Stimulated activated CD8-positive, alpha-beta memory T cell treated with anti-CD3 and anti-CD28 coated beads, Interleukin-4, amount 100 ng/mL, for 48 hours (primary cell): ENCODE results near the gene XAF1.
"Not testable (repeated sequence)": the region's sequence is repeated elsewhere in the genome, so short reads cannot be mapped to it uniquely, and the experiment has no call there.

Source experiments
- DNase-seq: peaks from one replicate; pipeline ENCODE4 v3.0.0-alpha.2; 2020

XAF1 gene

DNA sequence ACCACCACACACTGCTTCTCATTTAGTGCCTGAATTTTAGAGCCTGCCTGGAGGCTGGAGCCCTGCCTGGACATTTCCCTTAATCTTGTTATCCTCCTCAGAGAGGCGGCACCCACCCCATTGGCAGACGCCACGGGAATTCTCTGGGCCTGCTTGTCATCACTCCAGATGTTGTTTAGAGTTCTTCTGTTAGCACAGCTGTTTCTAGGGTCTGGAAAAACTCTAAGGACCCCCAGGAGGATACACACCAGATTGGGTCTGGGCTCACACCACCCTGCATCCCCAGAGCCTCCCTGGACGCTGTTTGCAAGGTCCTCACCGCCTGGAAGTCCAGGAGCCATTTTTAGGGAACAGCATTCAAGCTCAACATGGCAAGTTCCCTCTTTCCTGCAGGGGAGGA lies 565 bp upstream of the XAF1 start:
- no peak for DNase-seq

DNA sequence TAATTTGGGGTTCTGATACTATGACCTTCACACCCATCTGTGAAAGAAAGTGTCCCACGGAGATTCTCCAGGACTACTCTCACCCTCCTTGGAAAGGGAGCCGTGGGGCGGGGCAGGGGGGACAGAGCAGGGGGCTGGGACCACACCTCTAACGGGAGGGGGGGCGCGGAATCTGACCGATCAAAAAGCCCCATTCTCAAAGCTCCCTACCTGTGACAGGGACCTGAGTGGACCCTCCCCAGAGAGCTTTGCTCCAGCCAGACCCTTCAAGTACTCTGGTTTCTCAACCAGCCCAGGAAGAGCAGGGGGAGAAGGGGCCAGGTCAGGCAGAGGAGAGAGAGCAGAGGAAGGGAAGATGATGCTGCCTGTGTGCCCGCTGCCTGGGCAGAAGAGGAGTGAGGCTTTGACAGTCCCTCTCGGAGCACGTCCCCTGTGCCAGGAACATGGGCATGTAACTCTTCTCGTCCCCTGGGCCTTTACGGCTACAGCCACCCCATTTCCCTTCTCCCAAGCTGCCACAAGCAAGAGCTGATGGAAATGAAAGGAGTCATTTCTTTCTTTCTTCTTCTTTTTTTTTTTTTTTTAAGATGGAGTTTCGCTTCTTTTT lies 682 bp downstream of the XAF1 start:
- DNase-seq: no peak

DNA sequence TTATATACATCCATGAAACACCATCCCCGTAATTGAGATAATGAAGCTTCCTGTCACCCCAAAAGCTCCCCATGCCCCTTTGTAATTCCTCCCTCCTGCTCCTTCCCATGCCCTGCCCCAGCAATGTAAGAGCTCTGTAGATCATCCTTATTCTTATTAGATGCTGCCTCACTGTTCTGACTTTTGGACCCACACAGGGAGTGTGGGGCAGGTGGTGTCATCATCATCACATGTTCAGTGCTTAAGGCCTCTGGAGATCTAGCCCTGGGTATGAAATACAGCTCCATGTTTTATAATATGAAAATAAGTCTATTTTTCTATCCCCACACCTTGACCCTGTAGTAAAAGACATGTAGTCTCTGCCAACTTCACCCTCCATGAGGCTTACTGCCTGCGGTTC lies 1.9 kb downstream of the XAF1 start:
- no peak for DNase-seq

DNA sequence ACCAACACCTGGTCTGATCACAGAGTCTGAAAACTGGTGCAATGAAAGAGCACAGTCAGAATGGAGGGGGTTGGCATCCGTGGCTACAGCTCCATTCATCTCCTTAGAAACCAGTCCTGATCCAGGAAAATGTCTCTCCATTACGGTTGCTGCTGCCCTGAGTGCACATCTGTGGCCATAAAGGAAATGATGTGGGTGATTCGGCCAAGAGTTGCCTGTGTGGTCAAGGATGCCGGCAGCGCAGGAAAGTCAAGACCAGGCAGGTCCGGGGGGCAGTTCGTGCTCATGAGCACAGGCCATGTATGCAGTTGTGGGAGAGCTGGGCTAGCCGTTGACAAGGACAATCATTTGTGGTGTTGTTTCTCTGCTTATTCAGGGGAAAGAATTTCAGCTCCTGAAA lies 5.9 kb downstream of the XAF1 start:
- DNase-seq: no peak

DNA sequence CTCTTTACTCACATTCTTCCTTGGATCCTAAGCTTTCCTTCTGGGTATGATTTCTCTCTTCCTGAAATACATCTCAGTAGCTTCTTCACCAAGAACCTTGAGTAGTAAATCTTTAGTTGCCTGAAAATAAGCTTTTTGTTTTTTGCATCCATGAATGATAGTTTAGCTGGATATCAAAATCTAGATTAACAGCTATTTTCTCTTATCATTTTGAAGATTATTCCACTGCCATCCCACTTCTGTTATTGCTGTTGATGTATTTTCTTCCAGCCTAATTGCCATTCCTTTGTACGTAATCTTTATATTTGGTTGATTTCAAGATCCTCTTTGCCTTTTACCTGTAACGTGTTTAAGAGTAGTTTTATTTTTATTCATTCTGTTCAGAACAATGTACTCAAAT lies 12.6 kb downstream of the XAF1 start:
- DNase-seq: no peak

DNA sequence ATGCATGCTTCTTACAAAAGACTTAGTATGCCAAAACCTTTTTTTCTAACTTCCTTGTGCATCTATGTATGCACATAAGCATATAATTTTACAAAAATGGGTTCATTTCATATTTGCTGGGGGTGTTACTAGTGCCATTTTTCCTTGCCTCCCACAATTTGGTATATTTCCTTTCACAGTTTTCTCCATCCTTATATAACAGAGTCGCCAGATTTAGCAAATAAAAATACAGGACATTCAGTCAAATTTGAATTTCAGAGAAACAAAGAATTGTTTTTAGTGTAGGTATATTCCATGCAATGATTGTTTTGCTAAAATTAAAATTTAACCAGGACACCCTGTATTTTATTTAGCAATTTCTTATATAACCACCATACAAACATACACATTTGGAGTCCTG lies 16.2 kb downstream of the XAF1 start:
- DNase-seq: no peak

DNA sequence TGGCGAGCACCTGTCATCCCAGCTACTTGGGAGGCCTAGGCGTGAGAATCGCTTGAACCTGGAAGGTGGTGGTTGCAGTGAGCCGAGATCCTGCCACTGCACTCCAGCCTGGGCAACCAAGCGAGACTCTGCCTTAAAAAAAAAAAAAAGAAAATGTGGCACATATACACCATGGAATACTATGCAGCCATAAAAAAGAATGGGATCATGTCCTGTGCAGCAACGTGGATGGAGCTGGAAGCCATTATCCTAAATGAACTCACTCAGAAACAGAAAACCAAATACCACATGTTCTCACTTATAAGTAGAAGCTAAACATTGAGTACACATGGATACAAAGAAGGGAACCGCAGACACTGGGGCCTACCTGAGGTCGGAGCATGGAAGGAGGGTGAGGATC lies 19.1 kb downstream of the XAF1 start:
- DNase-seq: not testable (repeated sequence)

DNA sequence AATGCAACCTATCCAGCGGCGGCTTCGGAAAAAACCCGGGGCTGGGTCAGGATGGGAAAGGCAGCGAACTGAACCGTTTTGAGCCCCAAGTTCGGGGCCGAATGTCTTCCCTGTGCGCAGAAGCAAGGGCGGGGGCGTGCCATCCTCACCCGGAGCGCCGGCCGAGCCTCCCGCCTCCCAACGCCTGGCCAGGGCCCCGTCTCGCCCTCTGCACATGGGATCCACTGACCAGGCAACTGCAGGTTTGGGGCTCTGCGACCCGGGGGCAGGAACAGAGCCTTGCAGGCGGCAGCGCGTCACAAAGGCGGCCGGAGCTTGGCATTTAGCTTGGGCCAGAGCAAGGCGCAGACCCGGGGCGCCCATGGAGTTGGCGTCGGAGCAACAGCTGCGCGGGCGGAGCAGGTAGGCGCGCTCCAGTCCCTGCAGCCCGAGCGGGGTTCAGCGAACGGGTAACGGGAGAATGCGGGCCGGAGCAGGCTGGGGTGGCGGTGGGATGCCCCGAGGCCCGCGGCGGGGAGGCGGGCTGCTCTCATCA lies 20.1 kb downstream of the XAF1 start, which contains the start of gene FBXO39:
Gene FBXO39, plus strand, starts transcription at position 345 of the 535 bp plus-strand sequence. CDS start 3,654 bp downstream, outside the sequence.
- DNase-seq: no peak

DNA sequence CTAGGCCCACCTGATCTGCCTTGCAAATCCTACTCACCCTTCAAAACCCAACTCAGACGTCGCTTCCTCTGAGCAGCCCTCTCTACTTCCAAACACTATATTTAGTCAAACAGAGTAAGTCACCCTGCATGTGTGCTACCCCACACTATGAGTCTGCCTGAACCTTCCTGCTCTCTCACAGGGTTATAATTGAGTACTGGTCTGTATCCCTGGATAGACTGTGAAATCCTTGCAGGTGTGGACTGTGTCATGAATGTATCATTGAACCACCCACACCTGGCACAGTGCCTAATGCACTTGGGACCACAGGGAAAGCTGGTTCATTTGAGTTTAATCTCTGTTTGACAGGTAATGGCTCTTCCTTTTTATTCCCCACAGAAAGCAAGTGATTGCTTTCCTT lies 23.6 kb downstream of the XAF1 start:
- DNase-seq: no peak

DNA sequence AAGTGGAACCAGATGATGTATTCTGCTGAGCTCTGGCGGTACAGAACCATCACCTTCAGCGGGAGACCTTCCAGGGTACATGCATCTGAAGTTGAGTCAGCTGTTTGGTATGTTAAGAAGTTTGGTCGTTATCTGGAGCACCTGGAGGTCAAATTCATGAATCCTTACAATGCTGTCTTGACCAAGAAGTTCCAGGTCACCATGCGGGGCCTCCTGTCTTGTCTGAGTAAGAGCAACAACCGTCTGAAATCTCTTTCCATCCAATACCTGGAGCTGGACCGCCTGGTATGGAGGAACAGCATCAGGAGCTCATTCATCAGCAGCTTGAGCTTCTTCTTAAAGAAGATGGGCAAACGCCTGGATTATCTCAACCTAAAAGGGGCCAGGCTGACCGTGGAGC lies 24.2 kb downstream of the XAF1 start:
- DNase-seq: no peak

DNA sequence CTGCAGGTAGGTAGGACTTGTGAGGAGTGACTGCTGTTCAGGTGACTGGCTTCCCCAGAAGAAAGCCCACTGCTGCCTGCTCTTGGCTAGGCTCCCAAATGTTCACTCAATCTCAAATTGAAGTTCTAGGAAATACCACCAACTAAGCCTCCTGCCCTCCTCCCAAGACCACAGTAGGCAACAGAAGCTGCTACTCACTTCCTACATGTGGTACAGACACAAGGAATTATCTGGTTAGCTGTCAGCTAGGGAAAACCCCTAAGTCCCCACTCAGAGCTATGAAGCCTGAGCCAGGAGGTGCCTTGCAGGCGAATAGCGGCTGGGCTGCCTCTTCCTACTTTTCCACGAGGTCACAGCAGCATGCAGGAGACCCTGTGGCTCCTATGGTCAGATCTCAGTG lies 25.0 kb downstream of the XAF1 start:
- no peak for DNase-seq

DNA sequence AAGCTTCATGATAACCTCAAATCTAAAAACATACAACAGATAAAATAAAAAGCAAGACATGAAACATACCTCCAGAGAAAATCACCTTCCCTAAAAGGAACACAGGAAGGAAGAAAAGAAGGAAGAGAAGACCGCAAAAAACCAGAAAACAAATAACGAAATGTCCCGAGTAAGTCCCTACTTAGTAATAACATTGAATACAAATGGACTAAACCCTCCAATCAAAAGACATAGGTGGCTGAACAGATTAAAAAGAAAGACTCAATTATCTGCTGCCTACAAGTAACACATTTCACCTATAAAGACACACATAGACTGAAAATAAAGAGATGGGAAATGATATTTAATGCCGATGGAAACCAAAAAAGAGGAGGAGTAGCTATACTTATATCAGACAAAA lies 26.4 kb downstream of the XAF1 start:
- DNase-seq: no peak

DNA sequence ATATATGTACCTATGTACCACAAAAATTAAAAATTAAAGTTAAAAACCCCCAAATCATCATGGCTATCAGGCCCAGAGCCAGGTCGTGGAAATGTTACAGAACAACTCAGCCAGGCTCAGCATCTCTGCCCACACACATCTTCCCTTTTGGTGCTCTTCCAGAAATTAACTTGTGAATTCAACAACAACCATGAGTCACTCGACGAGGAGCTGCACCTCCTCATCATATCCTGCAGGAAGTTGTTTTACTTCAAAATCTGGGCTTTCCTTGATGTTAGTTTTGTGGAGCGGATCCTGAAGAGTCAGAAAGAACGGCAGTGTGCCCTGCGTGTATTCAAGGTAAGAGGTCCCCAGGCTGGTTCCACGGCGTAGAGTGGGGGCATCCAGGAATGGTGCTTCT lies 30.8 kb downstream of the XAF1 start:
- DNase-seq: no peak

DNA sequence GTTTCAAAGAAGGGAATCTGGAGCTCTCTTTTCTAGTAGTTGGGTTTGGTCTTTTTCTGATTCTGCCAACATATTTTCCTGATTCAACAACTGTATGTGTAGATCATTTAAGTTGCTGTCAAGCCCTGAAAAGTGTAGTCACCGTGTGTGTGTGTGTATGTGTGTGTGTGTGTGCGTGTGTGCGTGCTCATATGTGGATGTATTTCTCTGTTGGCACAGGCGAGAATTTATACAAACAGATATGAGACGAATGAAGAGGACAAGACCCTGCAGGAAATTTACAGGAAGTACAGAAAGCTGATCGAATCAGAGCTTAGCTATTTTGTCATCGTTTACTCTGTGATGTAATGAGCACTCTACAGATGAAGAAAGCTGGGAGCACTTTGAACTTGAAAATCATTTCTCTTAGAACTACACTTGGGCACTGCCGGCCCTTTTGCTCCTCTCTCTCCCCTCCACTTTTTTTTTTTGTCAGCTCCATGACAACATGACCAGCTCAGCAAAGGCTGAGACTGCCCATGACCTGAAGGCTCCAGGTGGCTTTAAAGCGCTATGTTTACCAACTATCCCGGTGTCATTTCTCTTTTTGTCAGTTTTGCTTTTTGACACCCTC lies 31.3 kb downstream of the XAF1 start:
- no peak for DNase-seq

DNA sequence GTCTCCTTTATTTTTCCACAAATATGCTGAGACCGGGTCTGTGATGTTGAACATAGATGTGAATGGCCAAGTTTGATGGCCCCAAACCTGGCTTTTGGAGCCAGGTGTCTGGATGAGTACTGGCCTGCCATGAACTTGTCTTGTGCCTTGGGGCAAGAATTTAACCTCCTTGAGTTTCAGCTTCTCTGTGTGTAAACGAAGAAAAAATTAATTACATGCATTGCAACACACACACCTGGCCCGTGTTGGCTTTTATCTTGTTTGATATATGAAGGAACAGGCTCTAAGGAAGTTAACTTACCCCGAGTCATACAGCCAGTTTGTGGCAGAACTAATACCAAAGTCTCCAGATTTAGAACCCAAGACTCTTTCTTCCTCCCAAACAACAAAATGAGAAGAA lies 33.3 kb downstream of the XAF1 start:
- DNase-seq: no peak

DNA sequence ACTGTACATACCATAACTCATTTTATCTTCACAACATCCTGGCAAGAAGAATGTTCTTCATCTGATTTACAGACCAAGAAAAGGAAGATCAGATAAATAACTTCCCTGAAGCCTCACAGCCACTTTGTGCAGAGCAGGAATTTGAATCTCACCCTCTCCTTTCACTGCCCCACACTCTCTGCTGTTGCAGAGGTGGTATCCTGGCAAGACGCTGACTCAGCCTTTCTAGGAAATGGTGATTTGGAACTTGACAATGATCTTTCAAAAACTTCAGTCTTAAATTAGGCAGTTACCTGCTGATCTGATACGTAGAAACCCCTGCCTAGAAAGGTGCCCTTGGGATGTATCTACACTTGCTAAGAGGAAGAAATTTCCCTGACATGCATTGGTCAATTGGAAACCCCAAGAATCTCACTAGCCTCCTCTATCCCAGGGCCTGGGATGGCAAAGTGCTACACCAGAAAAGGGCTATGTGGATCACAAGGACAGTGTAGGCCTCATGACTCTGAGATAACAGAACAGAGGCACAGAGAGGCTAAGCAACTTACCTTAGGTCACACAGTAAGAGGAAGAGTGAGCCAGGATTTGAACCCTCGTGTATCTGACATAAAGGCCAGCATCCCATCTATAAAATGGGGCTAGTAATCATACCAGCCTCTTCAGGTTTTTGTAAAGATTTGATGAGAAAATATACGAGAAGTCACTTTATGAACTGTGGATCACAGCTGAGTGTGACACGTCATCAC lies 38.1 kb downstream of the XAF1 start:
- no peak for DNase-seq

DNA sequence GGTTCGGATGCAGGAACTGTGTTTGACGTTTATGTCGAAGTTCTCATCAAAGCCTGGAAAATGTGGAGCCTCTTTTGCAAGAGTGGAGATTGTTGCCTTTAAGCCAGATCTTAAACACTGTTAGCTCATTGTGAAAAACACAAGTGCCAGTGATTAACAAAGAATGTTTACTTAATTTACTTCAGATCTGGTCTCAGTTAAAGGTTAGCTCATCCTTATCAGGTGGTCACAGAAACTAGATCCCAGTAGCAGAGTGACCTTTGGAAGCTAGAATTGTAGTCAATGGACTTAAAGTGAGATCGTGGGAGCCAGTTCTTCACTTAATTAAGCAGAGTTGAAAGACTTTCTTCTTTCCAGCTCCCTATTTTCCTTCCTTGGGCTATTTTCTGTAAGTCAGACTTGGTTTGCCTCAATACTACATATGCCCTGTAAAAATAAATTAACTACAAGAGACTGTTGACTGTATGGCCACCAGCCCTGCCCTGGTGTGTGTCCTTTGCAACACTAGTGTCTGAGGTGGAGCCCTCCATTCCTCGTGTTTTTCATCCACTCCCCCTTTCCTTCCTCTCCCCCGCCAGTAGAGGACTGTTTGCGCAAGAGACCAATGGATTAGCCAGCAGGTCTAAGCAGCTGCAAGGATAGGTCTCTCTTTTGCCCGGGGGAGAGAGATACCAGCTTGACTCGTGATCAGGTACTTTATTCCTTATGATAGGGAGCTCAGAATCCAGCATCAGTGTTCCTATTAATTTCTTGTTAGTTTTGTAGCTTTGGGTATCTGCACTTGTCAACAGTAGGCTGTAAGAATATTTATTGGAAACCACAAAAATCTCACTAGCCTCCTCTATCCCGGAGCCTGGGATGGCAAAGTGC lies 40.4 kb downstream of the XAF1 start:
- no peak for DNase-seq

DNA sequence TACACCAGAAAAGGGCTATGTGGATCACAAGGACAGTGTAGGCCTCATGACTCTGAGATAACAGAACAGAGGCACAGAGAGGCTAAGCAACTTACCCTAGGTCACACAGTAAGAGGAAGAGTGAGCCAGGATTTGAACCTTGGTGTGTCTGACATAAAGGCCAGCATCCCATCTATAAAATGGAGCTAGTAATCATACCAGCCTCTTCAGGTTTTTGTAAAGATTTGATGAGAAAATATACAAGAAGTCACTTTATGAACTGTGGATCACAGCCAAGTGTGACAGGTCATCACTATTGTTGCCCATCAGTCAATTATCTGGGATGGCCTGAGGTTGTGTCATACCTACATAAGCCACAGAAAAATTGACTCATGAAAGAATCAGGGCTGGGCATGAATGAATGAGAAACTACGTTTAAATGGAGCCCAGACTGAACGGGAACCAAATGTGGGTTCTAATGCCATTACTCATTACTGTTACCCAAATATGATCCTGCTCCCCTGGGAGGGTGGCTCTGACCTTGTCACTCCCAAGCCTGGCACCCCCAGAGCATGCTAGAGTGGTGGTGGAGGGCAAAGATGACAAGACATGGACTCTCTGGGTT lies 41.1 kb downstream of the XAF1 start:
- DNase-seq: no peak

DNA sequence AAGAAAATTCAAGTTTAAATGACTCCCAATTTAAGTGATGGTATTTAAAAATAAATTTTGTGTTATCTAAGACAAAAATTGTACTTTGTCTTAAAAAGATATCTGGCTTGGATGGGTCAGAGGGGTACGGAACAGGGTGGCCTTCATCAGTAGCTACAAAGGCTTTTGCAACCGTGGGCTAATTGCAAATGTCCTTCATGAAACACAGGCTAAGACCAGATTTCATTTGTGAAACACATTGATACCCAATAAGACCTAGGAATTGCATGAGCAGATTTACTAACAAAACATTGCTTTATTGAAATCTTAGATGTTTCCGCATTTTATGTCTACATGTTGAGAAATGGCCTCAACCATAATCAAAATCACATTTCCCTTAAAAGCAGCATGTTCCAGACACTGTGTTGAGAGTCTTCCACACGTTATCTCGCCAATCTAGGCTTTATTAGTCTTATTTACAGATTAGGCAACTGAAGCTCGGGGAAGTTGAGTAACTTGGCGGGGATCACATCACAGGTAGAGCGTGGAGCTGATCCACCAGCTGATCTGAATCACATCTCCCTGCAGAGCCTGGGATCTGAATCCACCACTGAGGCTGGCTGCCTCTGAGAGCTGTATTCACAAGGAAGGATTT lies 42.0 kb downstream of the XAF1 start:
- DNase-seq: no peak

DNA sequence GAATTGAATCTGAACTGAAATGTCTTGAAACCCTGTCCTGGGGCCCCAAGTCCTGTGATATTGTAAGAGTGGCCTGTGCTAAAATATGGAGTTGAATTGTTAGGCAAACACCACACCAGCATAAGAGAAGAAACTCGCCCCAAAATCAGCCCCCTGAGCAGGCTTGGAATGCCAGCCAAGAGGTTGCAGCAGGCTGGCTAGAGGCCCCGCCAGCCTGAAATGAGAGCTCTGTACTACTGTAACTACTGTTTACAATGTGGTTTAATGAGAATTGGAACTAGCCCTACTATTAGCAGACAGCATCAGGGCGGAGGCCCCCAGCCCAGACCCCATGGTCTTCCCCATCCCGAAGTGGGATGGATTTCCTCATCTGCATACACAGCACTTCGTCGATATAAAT lies 43.9 kb downstream of the XAF1 start:
- no peak for DNase-seq

DNA sequence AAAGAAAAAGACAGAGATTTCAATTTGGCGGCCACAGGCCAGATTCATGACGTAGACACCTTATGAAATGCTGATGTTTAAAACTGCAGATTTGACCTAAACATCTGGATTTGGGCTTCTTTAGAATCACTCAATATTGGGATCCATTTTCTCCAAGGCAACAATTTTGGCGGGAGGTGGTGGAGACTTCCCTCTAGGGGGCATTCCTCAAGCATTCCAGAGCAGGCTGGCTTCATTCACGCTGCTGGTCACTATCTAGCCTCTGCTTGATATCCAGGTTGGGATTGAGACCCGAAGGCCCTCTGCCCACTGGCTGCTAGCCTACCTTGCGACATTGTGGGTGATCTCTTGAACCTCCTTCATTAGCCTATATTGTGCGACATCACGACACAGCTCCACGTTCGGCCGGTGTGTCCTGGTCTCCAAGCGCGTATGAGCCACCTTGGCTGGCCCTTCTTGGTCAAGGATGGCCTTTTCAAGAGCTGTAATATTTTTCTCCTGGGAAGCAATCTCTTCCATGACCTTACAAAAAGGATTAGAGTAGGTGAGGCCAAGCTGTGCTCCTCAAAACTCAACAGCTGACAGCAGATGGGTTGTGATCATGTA lies 44.7 kb downstream of the XAF1 start:
- DNase-seq: peak; percentile 58

DNA sequence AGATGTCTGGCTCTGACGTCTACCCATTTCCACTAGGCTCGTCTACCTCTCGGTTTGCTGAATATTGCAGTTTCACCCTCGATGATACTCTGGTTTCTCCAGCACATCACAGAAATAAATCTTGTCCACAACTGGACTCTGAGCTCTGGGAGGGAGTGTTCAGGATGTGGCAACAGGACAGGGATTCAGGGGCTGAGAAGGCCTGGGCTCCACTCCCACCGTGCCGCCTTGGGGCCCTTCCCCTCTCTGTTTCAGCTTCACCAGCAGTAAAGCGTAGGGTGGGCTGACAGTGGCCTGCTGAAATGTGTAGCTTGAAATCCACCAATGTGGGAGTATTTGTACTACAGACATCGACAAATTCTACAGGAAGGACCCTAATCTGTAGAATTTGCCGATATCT lies 55.7 kb downstream of the XAF1 start:
- no peak for DNase-seq
